GM12878 (cell line): ENCODE data around the gene NACA. TPM values are rescaled to one million over a fixed set of nuclear protein-coding genes. Genes with fewer than 3 reads are reported as not detected.
A peak's percentile ranks its signal among the peaks of the same experiment; 100 is the strongest.

Source experiments
- ASH2L ChIP-seq: fragments of 300-600, 200-600 bp; sonication (generic); IDR thresholded peaks from 2 replicates; pipeline ENCODE4 v1.6.1; 2017; ENCODE audit warnings: low read depth, mild to moderate bottlenecking, borderline replicate concordance
- BRCA1 ChIP-seq: IDR thresholded peaks from 2 replicates; pipeline ENCODE4 v1.6.1; 2011; ENCODE audit warnings: low read depth, low read length, improper control_type of control experiment
- CHD2 ChIP-seq: IDR thresholded peaks from 2 replicates; pipeline ENCODE4 v1.6.1; 2011; ENCODE audit warnings: low read depth, low read length, improper control_type of control experiment, borderline replicate concordance
- HDAC6 ChIP-seq: fragments of 200-600 bp; sonication (generic); IDR thresholded peaks from one replicate; pipeline ENCODE4 v1.8.0; 2017; ENCODE audit warnings: antibody characterized with exemption; ENCODE audit not compliant: unreplicated experiment
- IRF4 ChIP-seq: IDR thresholded peaks from 2 replicates; pipeline ENCODE4 v1.6.1; 2011; ENCODE audit warnings: low read depth, low read length
- JUNB ChIP-seq: IDR thresholded peaks from 2 replicates; pipeline ENCODE4 v1.6.1; 2016; ENCODE audit warnings: antibody characterized with exemption, mild to moderate bottlenecking
- JUND ChIP-seq: IDR thresholded peaks from 2 replicates; pipeline ENCODE4 v1.6.1; 2012; ENCODE audit warnings: low read depth, mild to moderate bottlenecking, low read length, improper control_type of control experiment, moderate library complexity
- MTA2 ChIP-seq: fragments of 450-650 bp; IDR thresholded peaks from 2 replicates; pipeline ENCODE4 v1.6.1; 2016; ENCODE audit warnings: low read depth, mild to moderate bottlenecking, moderate library complexity
- MTA3 ChIP-seq: IDR thresholded peaks from 2 replicates; pipeline ENCODE4 v1.6.1; 2012; ENCODE audit warnings: low read length, inconsistent platforms, borderline replicate concordance
- MXI1 ChIP-seq: fragments of 150-350 bp; IDR thresholded peaks from 2 replicates; pipeline ENCODE4 v1.6.1; 2011; ENCODE audit warnings: low read depth, mild to moderate bottlenecking, inconsistent platforms, low read length, improper control_type of control experiment
- PML ChIP-seq: IDR thresholded peaks from 2 replicates; pipeline ENCODE4 v1.6.1; 2012; ENCODE audit warnings: low read length, inconsistent platforms
- POLR2AphosphoS2 ChIP-seq: IDR thresholded peaks from 2 replicates; pipeline ENCODE4 v1.6.1; 2011; ENCODE audit warnings: low read depth, mild to moderate bottlenecking, low read length, improper control_type of control experiment, moderate library complexity
- SIX5 ChIP-seq: IDR thresholded peaks from 2 replicates; pipeline ENCODE4 v1.6.1; 2011; ENCODE audit warnings: mild to moderate bottlenecking, low read depth, low read length, moderate library complexity; ENCODE audit not compliant: severe bottlenecking
- SREBF2 ChIP-seq: IDR thresholded peaks from 2 replicates; pipeline ENCODE4 v1.6.1; 2012; ENCODE audit warnings: mild to moderate bottlenecking, low read length
- STAT3 ChIP-seq: IDR thresholded peaks from 2 replicates; pipeline ENCODE4 v1.6.1; 2011; ENCODE audit warnings: low read depth, low read length, improper control_type of control experiment
- SUPT20H ChIP-seq: IDR thresholded peaks from 2 replicates; pipeline ENCODE4 v1.6.1; 2011; ENCODE audit warnings: low read depth, mild to moderate bottlenecking, low read length, moderate library complexity, borderline replicate concordance; ENCODE audit not compliant: control insufficient read depth
- TBL1XR1 ChIP-seq: IDR thresholded peaks from 2 replicates; pipeline ENCODE4 v1.6.1; 2012; ENCODE audit warnings: low read depth, low read length, improper control_type of control experiment
- polyA plus RNA-seq, 11 experiments: library from polyadenylated mRNA; depleted of rRNA in 4 of 11; unstranded in 6 of 11; stranded (reverse) in 5 of 11; fragments of >200 nt; fragmentation: Nextera tagmentation in 4 of 11; fragmentation: Illumina TruSeq in 1 of 11; extraction: Ambion mirVana in 4 of 11; extraction: Trizol in 1 of 11; gene quantifications; 1 replicate in 1 of 11; 2 replicates in 10 of 11; pipeline versions ENCODE4 v1.2.1 to v1.2.3, GENCODE V29; 2011 to 2016; ENCODE audit warnings: inconsistent platforms in 2 of 11, missing spikeins in 2 of 11, low read depth in 1 of 11
- total RNA-seq, 4 experiments: library from RNA; depleted of rRNA in 3 of 4; stranded (reverse); fragments of >200 nt in 3 of 4; fragmentation: Illumina TruSeq in 1 of 4; extraction: Trizol in 1 of 4; gene quantifications; 2 replicates each; pipeline versions ENCODE4 v1.2.1 to v1.2.3, GENCODE V29; 2013 to 2021
- TF ChIP-seq, protein P1 (sequence below): fragments of 450-650 bp; conservative IDR thresholded peaks from 2 replicates; pipeline ENCODE4 v1.6.1; 2017; ENCODE audit warnings: mild to moderate bottlenecking, moderate library complexity
- TF ChIP-seq, protein P2 (sequence below): IDR thresholded peaks from 2 replicates; pipeline ENCODE4 v1.6.1; 2011; ENCODE audit warnings: low read depth, mild to moderate bottlenecking, low read length, moderate library complexity, borderline replicate concordance; ENCODE audit errors: extremely low read depth
- TF ChIP-seq, protein P3 (sequence below): IDR thresholded peaks from 2 replicates; pipeline ENCODE4 v1.6.1; 2011; ENCODE audit warnings: low read depth, low read length, improper control_type of control experiment, borderline replicate concordance
- TF ChIP-seq, protein P4 (sequence below): fragments of 450-650 bp; formaldehyde crosslinking; IDR thresholded peaks from 2 replicates; pipeline ENCODE4 v1.4.0; 2022; ENCODE audit warnings: mild to moderate bottlenecking, moderate library complexity

NACA gene
- total and polyA plus RNA-seq, 10 of the 15 experiments (the other 5 are each of a cell fraction or from before 2014, with no cell fraction given), result 1,181 to 2,782 (median 1,905) TPM

DNA sequence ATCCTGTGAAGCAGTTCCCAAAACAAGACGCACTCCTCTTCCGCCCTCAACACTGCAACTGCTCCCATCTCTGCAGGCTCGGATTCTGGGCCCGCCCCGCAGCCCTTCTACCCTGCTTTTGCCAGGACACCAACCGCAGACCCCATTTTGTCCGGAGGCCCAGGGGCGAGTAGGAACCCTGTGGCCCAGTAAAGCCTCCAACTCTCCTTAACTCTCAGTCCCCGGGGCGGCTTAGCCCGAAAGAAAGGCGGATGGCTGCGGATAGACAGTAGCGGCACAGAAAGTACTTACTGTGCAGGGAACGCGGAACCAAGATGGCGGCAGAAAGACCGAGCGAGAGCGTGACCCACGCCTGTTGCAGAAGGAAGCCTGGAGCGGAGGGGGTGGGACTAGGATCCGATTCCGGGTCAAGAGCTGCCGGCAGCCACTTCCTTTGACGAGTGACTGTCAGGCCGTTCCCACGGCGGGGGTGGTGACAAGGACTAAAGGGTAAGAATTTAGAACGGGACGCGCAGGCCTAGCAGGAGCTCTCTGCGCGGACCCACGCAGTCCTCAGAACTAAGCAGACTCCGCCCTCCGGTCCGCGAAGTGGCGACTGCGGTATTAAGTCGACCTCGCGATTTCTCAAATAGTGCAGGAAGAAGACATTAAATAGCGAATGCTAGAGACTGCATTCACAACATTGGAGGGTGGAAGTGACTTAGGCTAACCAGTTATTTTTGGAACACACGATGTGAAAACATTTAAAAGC lies at the start of gene NACA (continued):
- TF ChIP-seq, protein P1, sequence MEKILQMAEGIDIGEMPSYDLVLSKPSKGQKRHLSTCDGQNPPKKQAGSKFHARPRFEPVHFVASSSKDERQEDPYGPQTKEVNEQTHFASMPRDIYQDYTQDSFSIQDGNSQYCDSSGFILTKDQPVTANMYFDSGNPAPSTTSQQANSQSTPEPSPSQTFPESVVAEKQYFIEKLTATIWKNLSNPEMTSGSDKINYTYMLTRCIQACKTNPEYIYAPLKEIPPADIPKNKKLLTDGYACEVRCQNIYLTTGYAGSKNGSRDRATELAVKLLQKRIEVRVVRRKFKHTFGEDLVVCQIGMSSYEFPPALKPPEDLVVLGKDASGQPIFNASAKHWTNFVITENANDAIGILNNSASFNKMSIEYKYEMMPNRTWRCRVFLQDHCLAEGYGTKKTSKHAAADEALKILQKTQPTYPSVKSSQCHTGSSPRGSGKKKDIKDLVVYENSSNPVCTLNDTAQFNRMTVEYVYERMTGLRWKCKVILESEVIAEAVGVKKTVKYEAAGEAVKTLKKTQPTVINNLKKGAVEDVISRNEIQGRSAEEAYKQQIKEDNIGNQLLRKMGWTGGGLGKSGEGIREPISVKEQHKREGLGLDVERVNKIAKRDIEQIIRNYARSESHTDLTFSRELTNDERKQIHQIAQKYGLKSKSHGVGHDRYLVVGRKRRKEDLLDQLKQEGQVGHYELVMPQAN, result peak; percentile 87
- TF ChIP-seq IRF4, result peak; percentile 53; the same call in 1 of the 2 replicates
- TF ChIP-seq MXI1, result peak; percentile 98
- peak; percentile 96 for TF ChIP-seq POLR2AphosphoS2
- peak; percentile 41 for TF ChIP-seq SIX5
- no peak for TF ChIP-seq STAT3
- peak; percentile 71 for TF ChIP-seq TBL1XR1
- TF ChIP-seq PML, result peak; percentile 99
- TF ChIP-seq, protein P2, sequence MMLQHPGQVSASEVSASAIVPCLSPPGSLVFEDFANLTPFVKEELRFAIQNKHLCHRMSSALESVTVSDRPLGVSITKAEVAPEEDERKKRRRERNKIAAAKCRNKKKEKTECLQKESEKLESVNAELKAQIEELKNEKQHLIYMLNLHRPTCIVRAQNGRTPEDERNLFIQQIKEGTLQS, result no peak
- peak; percentile 90 for TF ChIP-seq CHD2
- peak; percentile 94 for TF ChIP-seq MTA2
- no peak; the same call in 1 of the 2 replicates for TF ChIP-seq JUNB
- TF ChIP-seq BRCA1, result 0 out of 2 replicates have a peak, but pooled peaks have one; percentile 44
- TF ChIP-seq SUPT20H, result no peak
- 0 out of 2 replicates have a peak, but pooled peaks have one; percentile 61 for TF ChIP-seq ASH2L
- TF ChIP-seq HDAC6, result no peak
- 0 out of 2 replicates have a peak, but pooled peaks have one; percentile 73 for TF ChIP-seq MTA3
- TF ChIP-seq, protein P3, sequence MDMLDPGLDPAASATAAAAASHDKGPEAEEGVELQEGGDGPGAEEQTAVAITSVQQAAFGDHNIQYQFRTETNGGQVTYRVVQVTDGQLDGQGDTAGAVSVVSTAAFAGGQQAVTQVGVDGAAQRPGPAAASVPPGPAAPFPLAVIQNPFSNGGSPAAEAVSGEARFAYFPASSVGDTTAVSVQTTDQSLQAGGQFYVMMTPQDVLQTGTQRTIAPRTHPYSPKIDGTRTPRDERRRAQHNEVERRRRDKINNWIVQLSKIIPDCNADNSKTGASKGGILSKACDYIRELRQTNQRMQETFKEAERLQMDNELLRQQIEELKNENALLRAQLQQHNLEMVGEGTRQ, result no peak
- no peak; the same call in 1 of the 2 replicates for TF ChIP-seq SREBF2
- TF ChIP-seq, protein P4, sequence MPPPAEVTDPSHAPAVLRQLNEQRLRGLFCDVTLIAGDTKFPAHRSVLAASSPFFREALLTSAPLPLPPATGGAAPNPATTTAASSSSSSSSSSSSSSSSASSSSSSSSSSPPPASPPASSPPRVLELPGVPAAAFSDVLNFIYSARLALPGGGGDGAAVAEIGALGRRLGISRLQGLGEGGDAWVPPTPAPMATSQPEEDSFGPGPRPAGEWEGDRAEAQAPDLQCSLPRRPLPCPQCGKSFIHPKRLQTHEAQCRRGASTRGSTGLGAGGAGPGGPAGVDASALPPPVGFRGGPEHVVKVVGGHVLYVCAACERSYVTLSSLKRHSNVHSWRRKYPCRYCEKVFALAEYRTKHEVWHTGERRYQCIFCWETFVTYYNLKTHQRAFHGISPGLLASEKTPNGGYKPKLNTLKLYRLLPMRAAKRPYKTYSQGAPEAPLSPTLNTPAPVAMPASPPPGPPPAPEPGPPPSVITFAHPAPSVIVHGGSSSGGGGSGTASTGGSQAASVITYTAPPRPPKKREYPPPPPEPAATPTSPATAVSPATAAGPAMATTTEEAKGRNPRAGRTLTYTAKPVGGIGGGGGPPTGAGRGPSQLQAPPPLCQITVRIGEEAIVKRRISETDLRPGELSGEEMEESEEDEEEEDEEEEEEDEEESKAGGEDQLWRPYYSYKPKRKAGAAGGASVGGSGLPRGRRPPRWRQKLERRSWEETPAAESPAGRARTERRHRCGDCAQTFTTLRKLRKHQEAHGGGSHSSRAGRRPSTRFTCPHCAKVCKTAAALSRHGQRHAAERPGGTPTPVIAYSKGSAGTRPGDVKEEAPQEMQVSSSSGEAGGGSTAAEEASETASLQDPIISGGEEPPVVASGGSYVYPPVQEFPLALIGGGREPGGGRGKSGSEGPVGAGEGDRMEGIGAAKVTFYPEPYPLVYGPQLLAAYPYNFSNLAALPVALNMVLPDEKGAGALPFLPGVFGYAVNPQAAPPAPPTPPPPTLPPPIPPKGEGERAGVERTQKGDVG (CRISPR knock-in tag), result no peak
- no peak for TF ChIP-seq JUND
